ENCODE data around the gene PHEX.

DNA sequence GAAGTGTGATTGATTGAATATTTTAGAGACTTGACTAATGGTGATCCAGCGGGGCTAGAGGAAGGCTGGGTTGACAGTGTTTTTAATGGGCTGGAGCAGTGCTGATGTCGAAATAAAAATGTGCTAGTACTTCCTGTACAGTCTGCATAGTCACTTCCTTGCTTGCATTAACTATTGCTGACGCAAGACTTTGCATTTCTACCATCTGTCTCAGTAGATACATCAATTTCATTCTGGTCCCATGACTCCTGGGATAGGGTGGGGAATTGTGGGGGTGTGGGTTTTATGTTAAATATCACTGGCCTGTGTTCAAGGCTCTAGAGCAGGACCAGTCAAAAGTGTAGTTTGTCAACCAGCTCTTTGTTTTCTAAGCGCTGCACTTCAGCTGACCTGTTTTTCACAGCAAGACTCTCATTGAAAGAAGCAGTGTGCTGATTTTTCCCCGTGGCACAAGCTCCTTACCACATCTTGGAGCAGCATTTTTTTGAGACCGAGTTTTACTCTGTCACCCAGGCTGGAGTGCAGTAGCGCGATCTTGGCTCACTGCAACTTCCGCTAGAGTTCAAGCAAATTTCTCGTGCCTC, 35.2 kb upstream of the PHEX start:
- TF ChIP-seq, protein P1, sequence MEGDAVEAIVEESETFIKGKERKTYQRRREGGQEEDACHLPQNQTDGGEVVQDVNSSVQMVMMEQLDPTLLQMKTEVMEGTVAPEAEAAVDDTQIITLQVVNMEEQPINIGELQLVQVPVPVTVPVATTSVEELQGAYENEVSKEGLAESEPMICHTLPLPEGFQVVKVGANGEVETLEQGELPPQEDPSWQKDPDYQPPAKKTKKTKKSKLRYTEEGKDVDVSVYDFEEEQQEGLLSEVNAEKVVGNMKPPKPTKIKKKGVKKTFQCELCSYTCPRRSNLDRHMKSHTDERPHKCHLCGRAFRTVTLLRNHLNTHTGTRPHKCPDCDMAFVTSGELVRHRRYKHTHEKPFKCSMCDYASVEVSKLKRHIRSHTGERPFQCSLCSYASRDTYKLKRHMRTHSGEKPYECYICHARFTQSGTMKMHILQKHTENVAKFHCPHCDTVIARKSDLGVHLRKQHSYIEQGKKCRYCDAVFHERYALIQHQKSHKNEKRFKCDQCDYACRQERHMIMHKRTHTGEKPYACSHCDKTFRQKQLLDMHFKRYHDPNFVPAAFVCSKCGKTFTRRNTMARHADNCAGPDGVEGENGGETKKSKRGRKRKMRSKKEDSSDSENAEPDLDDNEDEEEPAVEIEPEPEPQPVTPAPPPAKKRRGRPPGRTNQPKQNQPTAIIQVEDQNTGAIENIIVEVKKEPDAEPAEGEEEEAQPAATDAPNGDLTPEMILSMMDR (conservative IDR thresholded peaks at IDR 0.05; ENCODE audit: low read depth in 2 of 2), result no peak
- TF ChIP-seq ZNF331 (CRISPR knock-in tag; IDR thresholded peaks at IDR 0.05; ENCODE audit: low read depth), result no peak
- TF ChIP-seq EZH2phosphoT487 (IDR thresholded peaks at IDR 0.05; ENCODE audit: unreplicated experiment), result no peak
